ENCODE data around the gene SEPTIN6. TPM values are rescaled to one million over a fixed set of nuclear protein-coding genes. Genes with fewer than 3 reads are reported as not detected.

The SEPTIN6 gene
- total RNA-seq, 1 experiment from 2014 or later, result 28.9 TPM

- ChIA-PET CTCF (no interaction called here), POLR2A (ENCODE audit: unreplicated experiment) (no interaction called here)
- H3K27me3 ChIP-seq (ENCODE audit: low read length), result no peaks in the 10 kb centered on the region
- H3K79me2 ChIP-seq (ENCODE audit: low read length), result no peaks in the 10 kb centered on the region
- H3F3A ChIP-seq (ENCODE audit: low read length, unreplicated experiment), result no peaks in the 10 kb centered on the region
- H3K9me2 ChIP-seq (replicated peaks; ENCODE audit: low read length), result no peaks in the 10 kb centered on the region
- no peak for ATAC-seq
- no peaks in the 10 kb centered on the region for H3K9me3 ChIP-seq (ENCODE audit: low read length)
- H3K4me2 ChIP-seq (ENCODE audit: low read length), result no peak overlapping the region
- no TSS peak for BruUV-seq (replicated peaks)
- H4K20me1 ChIP-seq (ENCODE audit: low read length), result no peaks in the 10 kb centered on the region
- H3K4me3 ChIP-seq (ENCODE audit: low read length), result no peak overlapping the region
- H3K27ac ChIP-seq (ENCODE audit: low read length), result no peak overlapping the region
- H3K9ac ChIP-seq (ENCODE audit: low read length), result no peak overlapping the region
- no peak overlapping the region for H2AFZ ChIP-seq (ENCODE audit: low read length)
- no peak for TF ChIP-seq EZH2phosphoT487 (IDR thresholded peaks at IDR 0.05; ENCODE audit: borderline replicate concordance, low read length)
- no peak for TF ChIP-seq CTCF (conservative IDR thresholded peaks at IDR 0.05; ENCODE audit: low read depth, low read length)
- TF ChIP-seq EZH2 (IDR thresholded peaks at IDR 0.05; ENCODE audit: low read length, unreplicated experiment), result no peak
- no peak for DNase-seq
- no peaks in the 10 kb centered on the region for H3K36me3 ChIP-seq (ENCODE audit: low read depth, low read length)
- intact Hi-C loops (cut with micrococcal nuclease), result no loop called here
- no peaks in the 10 kb centered on the region for H3K4me1 ChIP-seq (ENCODE audit: insufficient read depth, low read length)
These were observed 45.9 kb downstream of the SEPTIN6 start for GRCh38 chrX:119647089-119647488.

- BruUV-seq (replicated peaks), result no TSS peak
- H3K9me2 ChIP-seq (replicated peaks; ENCODE audit: low read length), result no peaks in the 10 kb centered on the region
- ChIA-PET CTCF (no interaction called here), POLR2A (ENCODE audit: unreplicated experiment) (no interaction called here)
- ATAC-seq (no peak), DNase-seq (no peak)
- intact Hi-C loops (cut with micrococcal nuclease), result no loop called here
- no peaks in the 10 kb centered on the region for H3K79me2 ChIP-seq (ENCODE audit: low read length)
- no peaks in the 10 kb centered on the region for H4K20me1 ChIP-seq (ENCODE audit: low read length)
- H3K36me3 ChIP-seq (ENCODE audit: low read depth, low read length), result no peaks in the 10 kb centered on the region
- H3F3A ChIP-seq (ENCODE audit: low read length, unreplicated experiment), result no peaks in the 10 kb centered on the region
- no peaks in the 10 kb centered on the region for H3K9me3 ChIP-seq (ENCODE audit: low read length)
- no peak overlapping the region for H3K4me2 ChIP-seq (ENCODE audit: low read length)
- no peaks in the 10 kb centered on the region for H3K4me1 ChIP-seq (ENCODE audit: insufficient read depth, low read length)
- H3K9ac ChIP-seq (ENCODE audit: low read length), result no peak overlapping the region
- no peak overlapping the region for H3K4me3 ChIP-seq (ENCODE audit: low read length)
- H2AFZ ChIP-seq (ENCODE audit: low read length), result no peak overlapping the region
- H3K27ac ChIP-seq (ENCODE audit: low read length), result no peak overlapping the region
- no peak for TF ChIP-seq EZH2phosphoT487 (IDR thresholded peaks at IDR 0.05; ENCODE audit: borderline replicate concordance, low read length)
- TF ChIP-seq CTCF (conservative IDR thresholded peaks at IDR 0.05; ENCODE audit: low read depth, low read length), result no peak
- no peak for TF ChIP-seq EZH2 (IDR thresholded peaks at IDR 0.05; ENCODE audit: low read length, unreplicated experiment)
- no peaks in the 10 kb centered on the region for H3K27me3 ChIP-seq (ENCODE audit: low read length)
These were observed 46.5 kb downstream of the SEPTIN6 start for GRCh38 chrX:119646515-119646914.

- intact Hi-C loops (cut with micrococcal nuclease), result no loop called here
- Histone ChIP-seq H3K4me3 (ENCODE audit: low read length) (no peak overlapping the region), H2AFZ (ENCODE audit: low read length) (no peak overlapping the region), H3K27me3 (ENCODE audit: low read length) (no peaks in the 10 kb centered on the region), H3K27ac (ENCODE audit: low read length) (no peak overlapping the region), H3F3A (ENCODE audit: low read length, unreplicated experiment) (no peaks in the 10 kb centered on the region), H3K79me2 (ENCODE audit: low read length) (no peaks in the 10 kb centered on the region), H3K4me2 (ENCODE audit: low read length) (no peak overlapping the region), H3K9me3 (ENCODE audit: low read length) (no peaks in the 10 kb centered on the region), H3K4me1 (ENCODE audit: insufficient read depth, low read length) (no peaks in the 10 kb centered on the region), H3K36me3 (ENCODE audit: low read depth, low read length) (no peaks in the 10 kb centered on the region), H3K9me2 (replicated peaks; ENCODE audit: low read length) (no peaks in the 10 kb centered on the region), H3K9ac (ENCODE audit: low read length) (no peak overlapping the region), H4K20me1 (ENCODE audit: low read length) (no peaks in the 10 kb centered on the region)
- ATAC-seq, result no peak
- ChIA-PET CTCF (no interaction called here), POLR2A (ENCODE audit: unreplicated experiment) (no interaction called here)
- BruUV-seq (replicated peaks), result no TSS peak
- DNase-seq, result no peak
- TF ChIP-seq EZH2phosphoT487 (IDR thresholded peaks at IDR 0.05; ENCODE audit: borderline replicate concordance, low read length) (no peak), CTCF (conservative IDR thresholded peaks at IDR 0.05; ENCODE audit: low read depth, low read length) (no peak), EZH2 (IDR thresholded peaks at IDR 0.05; ENCODE audit: low read length, unreplicated experiment) (no peak)
These were observed 49.3 kb downstream of the SEPTIN6 start for GRCh38 chrX:119643696-119644095.

Small RNA genes lying within 50 kb of the gene (microRNA-seq; reads per million reads assigned to microRNA genes)
- gene MIR766 (ENCODE audit: unreplicated experiment), result 33.3 reads per million, percentile 52 among the genes with 10 or more reads in this experiment

Other genes with a start within 250 kb of the SEPTIN6 start
- gene SLC25A5, start 224.7 kb downstream of the SEPTIN6 start, total RNA-seq (2014; rRNA removed), result 410 and 544 TPM in 2 replicates
- gene STEEP1, start 127.8 kb downstream of the SEPTIN6 start, total RNA-seq (2014; rRNA removed), result 84.3 and 104 TPM in 2 replicates
- gene UBE2A, start 118.6 kb downstream of the SEPTIN6 start, total RNA-seq (2014; rRNA removed), result 36.7 and 46.6 TPM in 2 replicates
- gene NKRF, start 86.7 kb downstream of the SEPTIN6 start, total RNA-seq (2014; rRNA removed), result 9.1 and 11.4 TPM in 2 replicates
- 2.3 and 2.5 TPM in 2 replicates for gene SOWAHD, start 65.4 kb upstream of the SEPTIN6 start, total RNA-seq (2014; rRNA removed)
- 869 and 1,578 TPM in 2 replicates for gene RPL39, start 98.5 kb upstream of the SEPTIN6 start, total RNA-seq (2014; rRNA removed)
- gene UPF3B, start 159.8 kb upstream of the SEPTIN6 start, total RNA-seq (2014; rRNA removed), result 4.7 and 8.1 TPM in 2 replicates
- gene RNF113A, start 178.6 kb upstream of the SEPTIN6 start, total RNA-seq (2014; rRNA removed), result 13.8 and 18.6 TPM in 2 replicates
- gene NDUFA1, start 178.7 kb upstream of the SEPTIN6 start, total RNA-seq (2014; rRNA removed), result 122 and 167 TPM in 2 replicates
- gene AKAP14, start 202.7 kb upstream of the SEPTIN6 start, total RNA-seq (2014; rRNA removed), result not detected in 2 replicates

Measured in PC-3 (cell line).